ENCODE measurements around the gene WRAP53.

The WRAP53 gene

DNA sequence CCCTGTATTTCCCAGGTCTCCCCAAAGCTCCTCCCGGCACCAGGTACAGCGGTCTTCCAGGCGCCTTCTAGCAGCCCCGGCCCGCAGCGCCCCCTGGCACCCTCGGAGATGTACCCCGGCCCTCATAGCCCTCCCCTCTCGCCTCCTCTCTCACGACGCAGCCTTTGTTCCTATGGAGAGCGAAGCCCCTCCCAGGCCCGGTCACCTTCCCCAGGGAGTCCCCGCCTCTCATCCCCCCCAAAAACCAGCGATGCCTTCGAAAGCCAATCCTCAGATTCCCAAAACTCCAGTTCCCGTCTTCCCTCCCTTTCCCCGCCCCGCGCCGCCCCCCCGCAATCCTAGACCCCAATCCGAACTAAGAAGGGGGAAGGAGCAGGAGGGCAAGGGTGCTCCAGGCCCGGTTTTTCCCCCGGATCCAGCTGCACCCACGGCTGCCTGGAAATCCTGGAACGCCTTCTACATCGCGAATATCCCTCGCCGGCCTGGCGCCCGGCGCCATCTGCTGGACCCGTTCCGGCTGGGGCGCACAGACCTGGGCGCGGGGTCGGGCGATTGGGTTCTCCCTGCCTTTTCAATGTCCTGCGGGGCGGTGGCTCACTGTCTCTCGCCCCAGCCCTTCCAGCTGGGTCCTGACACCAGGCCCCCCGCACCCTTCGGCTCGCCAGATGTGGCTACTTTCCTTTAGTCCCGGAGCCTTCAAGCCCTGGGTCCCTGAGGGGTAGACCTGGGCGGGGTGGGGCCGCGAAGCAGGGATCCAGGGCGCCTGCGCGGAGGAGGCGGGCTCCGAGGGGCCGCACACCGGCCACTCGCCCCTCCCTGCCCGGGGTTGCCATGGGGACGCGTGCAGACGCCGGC, 28.9 kb downstream of the WRAP53 start, which contains the start of gene DNAH2:
TSS of gene DNAH2 (plus strand) at position 844 of the 855 bp plus-strand sequence. CDS start 1,991 bp downstream, outside the sequence.
- Mint-ChIP-seq H3K27me3 (ENCODE audit: low read depth, poor library complexity) (peaks cover 53% of the 10 kb centered on the region), H3K27ac (peak within 1 kb of the TSS; percentile 62), H3K4me1 (peaks cover 74% of the 10 kb centered on the region), H3K36me3 (ENCODE audit: low read depth) (no peaks in the 10 kb centered on the region), H3K9me3 (no peaks in the 10 kb centered on the region), H3K4me3 (peak within 1 kb of the TSS; percentile 86)
- TF ChIP-seq CTCF (IDR thresholded peaks at IDR 0.05), result peak; percentile 36
- peak; percentile 98 for DNase-seq

GRCh38 chr17:7717756-7718350, 29.6 kb downstream of the WRAP53 start:
- no peaks in the 10 kb centered on the region for H3K9me3 Mint-ChIP-seq
- H3K27ac Mint-ChIP-seq, result no peak overlapping the region
- H3K4me1 Mint-ChIP-seq, result peaks cover 72% of the 10 kb centered on the region
- H3K27me3 Mint-ChIP-seq (ENCODE audit: low read depth, poor library complexity), result peaks cover 51% of the 10 kb centered on the region
- H3K36me3 Mint-ChIP-seq (ENCODE audit: low read depth), result no peaks in the 10 kb centered on the region
- no peak for TF ChIP-seq CTCF (IDR thresholded peaks at IDR 0.05)
- no peak for DNase-seq
- peak overlapping the region; percentile 86 for H3K4me3 Mint-ChIP-seq

DNA sequence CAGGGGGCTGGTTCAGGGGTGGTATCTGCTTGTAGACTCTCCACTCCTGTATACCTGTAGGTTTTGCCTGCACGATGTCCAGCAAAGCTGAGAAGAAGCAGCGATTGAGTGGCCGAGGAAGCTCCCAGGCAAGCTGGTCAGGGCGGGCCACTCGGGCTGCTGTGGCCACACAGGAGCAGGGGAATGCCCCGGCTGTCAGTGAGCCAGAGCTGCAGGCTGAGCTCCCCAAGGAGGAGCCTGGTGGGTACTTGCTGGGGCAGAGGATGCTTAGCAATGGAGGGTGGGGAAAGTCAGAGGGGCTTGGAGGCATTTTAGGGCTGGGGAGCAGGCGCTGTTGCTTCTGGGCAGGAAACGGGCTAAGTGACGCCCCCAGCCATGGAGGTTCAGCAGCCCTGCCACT, 31.4 kb downstream of the WRAP53 start:
- Mint-ChIP-seq H3K27me3 (ENCODE audit: low read depth, poor library complexity) (peaks cover 62% of the 10 kb centered on the region), H3K27ac (no peak overlapping the region), H3K4me3 (no peak overlapping the region), H3K4me1 (peaks cover 63% of the 10 kb centered on the region), H3K9me3 (no peaks in the 10 kb centered on the region), H3K36me3 (ENCODE audit: low read depth) (no peaks in the 10 kb centered on the region)
- TF ChIP-seq CTCF (IDR thresholded peaks at IDR 0.05), result no peak
- no peak for DNase-seq

DNA sequence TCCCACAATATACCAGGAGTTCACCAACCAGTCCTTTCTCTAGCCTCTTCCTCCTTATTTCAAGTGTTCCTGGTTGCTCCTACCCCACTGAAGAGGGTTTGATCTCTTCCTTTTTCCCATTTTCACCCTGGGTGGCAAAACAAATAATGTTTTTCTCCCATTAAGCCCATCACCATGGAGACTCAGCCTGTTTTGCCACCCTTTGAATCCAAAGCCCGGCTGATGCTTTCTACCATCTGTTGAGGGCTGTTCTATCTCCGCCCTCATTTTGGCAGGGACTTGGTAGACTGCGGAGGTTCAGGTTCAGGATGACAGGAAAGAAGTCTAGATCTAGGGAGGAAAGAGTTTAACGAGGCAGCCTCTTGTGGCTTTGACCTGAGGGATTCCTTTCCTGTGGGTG, 31.8 kb downstream of the WRAP53 start:
- no peaks in the 10 kb centered on the region for H3K9me3 Mint-ChIP-seq
- H3K36me3 Mint-ChIP-seq (ENCODE audit: low read depth), result no peaks in the 10 kb centered on the region
- no peak for TF ChIP-seq CTCF (IDR thresholded peaks at IDR 0.05)
- H3K4me3 Mint-ChIP-seq, result no peak overlapping the region
- peaks cover 62% of the 10 kb centered on the region for H3K27me3 Mint-ChIP-seq (ENCODE audit: low read depth, poor library complexity)
- no peak overlapping the region for H3K27ac Mint-ChIP-seq
- peaks cover 60% of the 10 kb centered on the region for H3K4me1 Mint-ChIP-seq
- DNase-seq, result no peak

- Mint-ChIP-seq H3K4me3 (no peak overlapping the region), H3K9me3 (no peaks in the 10 kb centered on the region), H3K27ac (no peak overlapping the region), H3K36me3 (ENCODE audit: low read depth) (no peaks in the 10 kb centered on the region), H3K4me1 (peaks cover 45% of the 10 kb centered on the region), H3K27me3 (ENCODE audit: low read depth, poor library complexity) (peaks cover 57% of the 10 kb centered on the region)
- no peak for DNase-seq
- TF ChIP-seq CTCF (IDR thresholded peaks at IDR 0.05), result no peak
Measured at GRCh38 chr17:7721612-7722011, 33.3 kb downstream of the WRAP53 start.
